GM12873 (cell line): ENCODE results near the gene LANCL2.

Source experiments
- TF ChIP-seq, protein P1 (sequence below): IDR thresholded peaks from 2 replicates; pipeline ENCODE4 v1.5.1; 2012; ENCODE audit warnings: low read depth, mild to moderate bottlenecking, moderate library complexity, low read length, control low read depth; ENCODE audit not compliant: insufficient read depth; ENCODE audit errors: missing control alignments

The LANCL2 gene

DNA sequence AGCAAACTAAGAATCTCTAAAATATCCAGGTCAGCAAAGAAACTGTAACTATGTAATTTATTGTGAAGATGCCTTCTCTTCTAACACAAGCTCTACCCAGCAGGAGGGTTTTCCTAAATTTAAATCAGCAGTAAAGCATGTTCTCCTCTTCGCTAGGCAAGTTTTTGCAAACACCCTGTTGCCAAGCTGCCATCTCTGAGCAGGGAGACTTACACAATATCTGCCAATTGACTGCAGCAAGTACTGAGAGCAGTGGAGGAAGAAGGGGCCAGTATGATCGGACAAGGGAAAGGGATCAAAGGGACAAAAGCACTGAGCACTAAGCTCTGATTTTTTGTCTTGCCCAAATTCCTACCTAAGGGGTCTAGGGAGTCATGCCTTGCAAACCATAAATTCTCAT lies 16.0 kb upstream of the LANCL2 start:
- TF ChIP-seq, protein P1, sequence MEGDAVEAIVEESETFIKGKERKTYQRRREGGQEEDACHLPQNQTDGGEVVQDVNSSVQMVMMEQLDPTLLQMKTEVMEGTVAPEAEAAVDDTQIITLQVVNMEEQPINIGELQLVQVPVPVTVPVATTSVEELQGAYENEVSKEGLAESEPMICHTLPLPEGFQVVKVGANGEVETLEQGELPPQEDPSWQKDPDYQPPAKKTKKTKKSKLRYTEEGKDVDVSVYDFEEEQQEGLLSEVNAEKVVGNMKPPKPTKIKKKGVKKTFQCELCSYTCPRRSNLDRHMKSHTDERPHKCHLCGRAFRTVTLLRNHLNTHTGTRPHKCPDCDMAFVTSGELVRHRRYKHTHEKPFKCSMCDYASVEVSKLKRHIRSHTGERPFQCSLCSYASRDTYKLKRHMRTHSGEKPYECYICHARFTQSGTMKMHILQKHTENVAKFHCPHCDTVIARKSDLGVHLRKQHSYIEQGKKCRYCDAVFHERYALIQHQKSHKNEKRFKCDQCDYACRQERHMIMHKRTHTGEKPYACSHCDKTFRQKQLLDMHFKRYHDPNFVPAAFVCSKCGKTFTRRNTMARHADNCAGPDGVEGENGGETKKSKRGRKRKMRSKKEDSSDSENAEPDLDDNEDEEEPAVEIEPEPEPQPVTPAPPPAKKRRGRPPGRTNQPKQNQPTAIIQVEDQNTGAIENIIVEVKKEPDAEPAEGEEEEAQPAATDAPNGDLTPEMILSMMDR, result no peak

DNA sequence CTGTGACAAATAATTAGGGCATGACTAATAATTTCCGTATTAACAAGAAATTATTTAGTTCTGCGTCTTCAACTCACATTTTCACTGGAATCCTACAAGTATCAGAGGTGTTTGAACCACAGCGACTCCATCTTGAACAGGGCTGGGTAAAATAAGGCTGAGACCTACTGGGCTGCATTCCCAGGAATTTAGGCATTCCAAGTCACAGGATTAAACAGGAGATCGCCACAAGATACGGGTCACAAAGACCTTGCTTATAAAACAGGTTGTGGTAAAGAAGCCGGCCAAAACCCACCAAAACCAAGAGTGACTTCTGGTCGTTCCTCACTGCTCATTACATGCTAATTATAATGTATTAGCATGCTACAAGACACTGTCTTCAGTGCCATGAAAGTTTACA lies 14.9 kb upstream of the LANCL2 start:
- TF ChIP-seq, protein P1, result no peak

DNA sequence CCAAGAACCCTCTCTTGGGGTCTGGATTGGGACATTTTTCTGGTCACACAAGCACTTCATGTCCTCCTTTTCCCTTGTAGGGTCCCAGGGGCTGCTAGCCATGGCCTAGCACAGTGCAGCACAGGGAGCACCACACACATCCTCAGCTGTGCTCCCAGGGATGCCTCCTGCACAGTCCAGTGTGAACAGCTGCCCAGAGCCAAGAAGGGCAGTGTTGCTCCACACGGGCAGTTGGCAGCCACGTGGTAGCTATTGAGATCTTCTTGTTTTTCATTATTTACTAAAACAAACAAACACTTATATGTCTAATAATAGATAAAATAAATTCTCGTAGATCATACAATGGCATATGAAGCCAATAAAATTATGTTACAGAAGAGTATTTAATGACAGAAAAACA lies 13.9 kb upstream of the LANCL2 start:
- TF ChIP-seq, protein P1, result no peak

DNA sequence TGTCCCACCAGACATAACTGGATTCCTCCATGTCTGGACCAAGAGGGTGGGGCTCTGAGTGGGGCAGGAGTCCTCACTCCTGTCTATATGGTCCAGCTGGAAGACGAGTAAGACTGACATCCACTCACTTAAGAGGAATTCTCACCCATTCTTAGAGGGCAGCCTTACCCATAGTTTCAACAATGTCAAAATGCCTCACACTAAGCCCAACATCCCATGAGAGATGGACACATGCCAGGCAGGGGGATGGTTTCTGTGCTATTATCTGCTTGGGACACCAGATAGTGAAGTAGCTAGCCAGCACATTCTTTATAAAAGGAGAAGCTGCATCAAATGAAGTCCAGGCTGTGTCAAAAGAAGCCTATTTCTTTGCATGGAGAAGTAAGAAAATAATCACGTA lies 4.7 kb upstream of the LANCL2 start:
- TF ChIP-seq, protein P1, result no peak

DNA sequence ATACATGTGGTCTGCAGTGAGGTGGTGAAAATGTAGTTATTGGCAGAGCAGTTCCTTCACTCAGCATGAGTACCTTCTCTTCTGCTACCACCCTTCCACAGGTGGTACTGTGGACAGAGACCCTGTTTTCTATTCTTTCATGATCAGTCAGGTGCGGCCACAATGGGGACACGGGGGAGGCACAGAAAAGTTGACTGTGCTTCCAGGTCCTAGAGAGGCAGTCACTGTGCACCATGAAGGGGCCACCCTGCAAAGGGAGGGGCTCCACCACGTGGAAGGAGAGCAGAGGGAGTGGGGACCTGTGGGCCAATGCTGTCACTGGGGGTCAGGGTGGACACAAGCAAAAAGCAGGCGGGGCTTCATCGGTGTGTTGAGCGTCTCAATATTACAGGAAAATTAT lies 3.6 kb upstream of the LANCL2 start:
- TF ChIP-seq, protein P1, result no peak

DNA sequence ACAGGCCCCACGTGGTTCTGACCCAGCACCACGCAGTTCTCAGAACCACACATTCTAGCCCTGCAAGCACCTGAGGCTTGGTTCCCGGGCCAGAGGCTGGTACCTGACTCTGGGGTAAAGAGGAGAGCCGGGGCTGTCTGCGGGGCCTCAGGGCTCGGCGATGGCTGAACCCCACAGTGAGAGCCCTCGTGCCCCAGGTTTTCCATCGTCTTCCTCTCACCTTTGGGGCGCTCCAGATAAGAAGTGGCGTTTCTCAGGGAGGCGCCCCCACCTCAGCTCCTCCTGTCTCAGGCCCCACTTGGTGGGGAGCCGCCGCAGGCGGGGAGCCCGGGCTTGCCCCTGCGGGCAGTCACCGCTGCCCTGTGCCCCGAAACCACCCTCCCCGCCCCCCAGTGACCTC lies 2.2 kb upstream of the LANCL2 start:
- TF ChIP-seq, protein P1, result no peak

DNA sequence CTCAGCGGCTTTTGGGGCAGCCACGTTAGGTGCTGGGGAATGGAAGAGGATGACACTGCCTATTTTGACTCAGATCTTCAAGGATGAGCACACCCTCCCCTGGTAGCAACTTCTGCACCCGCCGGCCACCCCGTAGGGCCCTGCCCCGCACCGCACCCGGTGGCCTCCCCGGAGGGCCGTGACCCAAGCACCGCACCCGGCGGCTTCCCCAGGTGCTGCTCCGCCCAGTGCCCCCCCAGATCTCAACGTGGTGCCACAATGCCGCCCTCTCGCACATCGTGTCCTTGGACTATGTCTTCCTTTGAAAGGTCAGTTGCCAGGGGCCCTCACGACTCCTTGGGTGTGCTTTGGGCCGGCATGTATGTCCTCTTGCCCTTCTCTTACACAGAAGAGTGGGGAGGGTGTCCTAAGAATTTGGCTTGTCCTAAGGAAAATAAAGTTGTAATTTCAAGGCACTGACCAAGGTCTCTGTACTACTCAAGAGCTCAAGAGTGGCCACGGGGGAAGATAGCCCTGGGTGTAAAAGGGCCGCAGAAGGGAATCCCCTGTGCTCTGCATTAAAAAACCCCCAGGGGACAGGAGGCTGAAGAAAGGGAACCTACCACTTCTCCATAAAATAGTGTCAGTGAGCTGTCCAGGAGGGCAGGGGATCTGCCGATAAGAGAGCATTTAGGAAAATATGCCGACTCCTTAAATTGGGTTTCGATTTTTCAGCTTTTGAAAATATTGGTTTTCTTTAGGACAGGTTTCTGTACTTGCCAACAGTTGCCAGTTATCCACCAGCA lies 1.6 kb upstream of the LANCL2 start:
- TF ChIP-seq, protein P1, result no peak
